Fibroblast of lung (primary cell): ENCODE results near the gene PROK1.

Experiments
- EZH2 ChIP-seq: IDR thresholded peaks from 2 replicates; pipeline ENCODE4 v1.5.1; 2012; ENCODE audit warnings: low read length, control low read depth, mild to moderate bottlenecking; ENCODE audit errors: missing control alignments
- TF ChIP-seq, protein P1 (sequence below), 2 donors: IDR thresholded peaks in 1 of 2; conservative IDR thresholded peaks in 1 of 2; 1 replicate in 1 of 2; 2 replicates in 1 of 2; pipeline ENCODE4 v1.5.1; 2011 to 2012; ENCODE audit warnings: low read length in 2 of 2, control low read depth in 1 of 2, inconsistent platforms in 1 of 2, low read depth in 1 of 2, mild to moderate bottlenecking in 1 of 2

- TF ChIP-seq, protein P1, sequence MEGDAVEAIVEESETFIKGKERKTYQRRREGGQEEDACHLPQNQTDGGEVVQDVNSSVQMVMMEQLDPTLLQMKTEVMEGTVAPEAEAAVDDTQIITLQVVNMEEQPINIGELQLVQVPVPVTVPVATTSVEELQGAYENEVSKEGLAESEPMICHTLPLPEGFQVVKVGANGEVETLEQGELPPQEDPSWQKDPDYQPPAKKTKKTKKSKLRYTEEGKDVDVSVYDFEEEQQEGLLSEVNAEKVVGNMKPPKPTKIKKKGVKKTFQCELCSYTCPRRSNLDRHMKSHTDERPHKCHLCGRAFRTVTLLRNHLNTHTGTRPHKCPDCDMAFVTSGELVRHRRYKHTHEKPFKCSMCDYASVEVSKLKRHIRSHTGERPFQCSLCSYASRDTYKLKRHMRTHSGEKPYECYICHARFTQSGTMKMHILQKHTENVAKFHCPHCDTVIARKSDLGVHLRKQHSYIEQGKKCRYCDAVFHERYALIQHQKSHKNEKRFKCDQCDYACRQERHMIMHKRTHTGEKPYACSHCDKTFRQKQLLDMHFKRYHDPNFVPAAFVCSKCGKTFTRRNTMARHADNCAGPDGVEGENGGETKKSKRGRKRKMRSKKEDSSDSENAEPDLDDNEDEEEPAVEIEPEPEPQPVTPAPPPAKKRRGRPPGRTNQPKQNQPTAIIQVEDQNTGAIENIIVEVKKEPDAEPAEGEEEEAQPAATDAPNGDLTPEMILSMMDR (conservative IDR thresholded peaks at IDR 0.05 in 1 of 2, IDR thresholded peaks at IDR 0.05 in 1 of 2; ENCODE audit: low read depth in 1 of 2, low read length in 2 of 2) = no peak
- TF ChIP-seq EZH2 = no peak
Observed at GRCh38 chr1:110483308-110483685, 32.3 kb downstream of the PROK1 start.
